AG04449 (cell line): ENCODE data around the gene MINDY4.

Source experiments
- CTCF ChIA-PET: fragments of 350-600 bp; formaldehyde crosslinking; extraction: SDS; loops from one replicate; lab custom pipeline; 2021; ENCODE audit warnings: antibody characterized with exemption; lab: Yijun Ruan, JAX
- POLR2A ChIA-PET: fragments of 400-600, 350-600 bp; formaldehyde crosslinking; extraction: SDS; loops from one replicate; lab custom pipeline; 2020; ENCODE audit warnings: antibody characterized with exemption, inconsistent platforms; lab: Yijun Ruan, JAX
- DNase-seq: peaks from one replicate; pipeline ENCODE4 v3.0.0-alpha.2; 2010; ENCODE audit warnings: low read depth, low spot score
- H3K4me3 ChIP-seq: 2 replicates; pipeline ENCODE4 v1.5.1; 2011; ENCODE audit warnings: low read depth, mild to moderate bottlenecking, control low read depth, low read length
- TF ChIP-seq, protein P1 (sequence below): IDR thresholded peaks from one replicate; pipeline ENCODE4 v1.5.1; 2011; ENCODE audit warnings: mild to moderate bottlenecking, moderate library complexity, low read length, control low read depth, inconsistent platforms; ENCODE audit not compliant: insufficient read depth; ENCODE audit errors: missing control alignments

MINDY4 gene

DNA sequence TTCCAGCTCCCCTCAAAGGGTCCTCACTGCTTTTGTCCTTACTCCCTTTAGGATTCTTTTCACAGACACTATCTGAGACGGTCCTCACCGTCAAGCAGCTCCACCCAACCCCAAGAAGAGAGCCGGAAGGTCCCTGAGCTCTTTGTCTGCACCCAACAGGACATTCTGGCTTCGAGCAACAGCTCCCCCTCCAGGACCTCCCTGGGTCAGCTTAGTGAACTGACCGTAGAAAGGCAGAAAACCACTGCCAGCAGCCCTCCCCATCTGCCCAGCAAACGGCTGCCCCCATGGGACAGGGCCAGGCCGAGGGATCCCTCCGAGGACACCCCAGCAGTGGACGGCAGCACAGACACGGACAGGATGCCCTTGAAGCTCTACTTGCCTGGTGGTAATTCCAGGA is 19.9 kb downstream of the MINDY4 start:
- no peak overlapping the region for H3K4me3 ChIP-seq
- ChIA-PET CTCF (interaction anchor here (1.0 to 3.8 kb wide), 7 partner anchors 8 to 343 kb away, joined by 3 to 16 read pairs (median 5); no protein-coding TSS in a partner anchor), POLR2A (no interaction called here)
- TF ChIP-seq, protein P1, sequence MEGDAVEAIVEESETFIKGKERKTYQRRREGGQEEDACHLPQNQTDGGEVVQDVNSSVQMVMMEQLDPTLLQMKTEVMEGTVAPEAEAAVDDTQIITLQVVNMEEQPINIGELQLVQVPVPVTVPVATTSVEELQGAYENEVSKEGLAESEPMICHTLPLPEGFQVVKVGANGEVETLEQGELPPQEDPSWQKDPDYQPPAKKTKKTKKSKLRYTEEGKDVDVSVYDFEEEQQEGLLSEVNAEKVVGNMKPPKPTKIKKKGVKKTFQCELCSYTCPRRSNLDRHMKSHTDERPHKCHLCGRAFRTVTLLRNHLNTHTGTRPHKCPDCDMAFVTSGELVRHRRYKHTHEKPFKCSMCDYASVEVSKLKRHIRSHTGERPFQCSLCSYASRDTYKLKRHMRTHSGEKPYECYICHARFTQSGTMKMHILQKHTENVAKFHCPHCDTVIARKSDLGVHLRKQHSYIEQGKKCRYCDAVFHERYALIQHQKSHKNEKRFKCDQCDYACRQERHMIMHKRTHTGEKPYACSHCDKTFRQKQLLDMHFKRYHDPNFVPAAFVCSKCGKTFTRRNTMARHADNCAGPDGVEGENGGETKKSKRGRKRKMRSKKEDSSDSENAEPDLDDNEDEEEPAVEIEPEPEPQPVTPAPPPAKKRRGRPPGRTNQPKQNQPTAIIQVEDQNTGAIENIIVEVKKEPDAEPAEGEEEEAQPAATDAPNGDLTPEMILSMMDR, result no peak
- DNase-seq, result no peak

DNA sequence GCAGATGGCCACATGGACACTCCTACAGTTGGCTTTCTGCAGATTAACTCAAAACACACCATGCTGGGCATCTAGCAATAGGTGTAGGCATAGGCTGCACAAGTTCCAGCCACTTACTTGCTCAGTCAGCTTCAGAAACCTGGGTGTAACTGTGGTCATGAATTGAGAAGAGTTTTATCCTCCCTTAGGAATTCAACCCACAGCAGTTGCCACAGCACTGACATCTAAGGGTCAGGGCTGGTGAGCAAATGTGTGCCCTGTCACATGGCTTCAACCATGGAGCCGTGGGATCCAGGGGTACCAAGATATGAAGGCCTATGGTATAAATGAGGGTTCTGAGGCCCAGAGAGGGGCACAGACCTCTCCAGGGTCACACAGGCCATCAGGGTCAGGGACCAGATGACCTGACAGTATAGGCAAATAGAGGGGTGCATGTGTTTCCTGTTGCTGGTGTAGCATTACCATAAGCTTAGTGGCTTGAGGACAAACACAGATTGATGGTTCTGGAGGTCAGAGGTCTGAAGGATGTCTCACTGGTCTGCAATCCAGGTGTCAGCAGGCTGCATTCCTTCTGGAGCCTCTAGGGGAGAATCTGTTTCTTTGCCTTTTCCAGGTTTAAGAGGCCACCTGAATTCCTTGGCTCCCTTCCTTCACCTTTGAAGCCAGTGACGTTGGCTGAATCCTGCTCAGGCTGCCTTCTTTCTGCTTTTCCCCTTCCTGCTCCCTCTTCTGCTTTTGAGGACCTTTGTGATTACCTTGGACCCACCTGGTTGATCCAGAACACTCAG is 24.1 kb downstream of the MINDY4 start:
- CTCF ChIA-PET, result interaction anchor here (1.2 kb wide), 1 partner anchor 188 kb away, joined by 3 read pairs; no protein-coding TSS in a partner anchor
- TF ChIP-seq, protein P1, result no peak
- DNase-seq, result no peak
- POLR2A ChIA-PET, result no interaction called here
- no peak overlapping the region for H3K4me3 ChIP-seq

DNA sequence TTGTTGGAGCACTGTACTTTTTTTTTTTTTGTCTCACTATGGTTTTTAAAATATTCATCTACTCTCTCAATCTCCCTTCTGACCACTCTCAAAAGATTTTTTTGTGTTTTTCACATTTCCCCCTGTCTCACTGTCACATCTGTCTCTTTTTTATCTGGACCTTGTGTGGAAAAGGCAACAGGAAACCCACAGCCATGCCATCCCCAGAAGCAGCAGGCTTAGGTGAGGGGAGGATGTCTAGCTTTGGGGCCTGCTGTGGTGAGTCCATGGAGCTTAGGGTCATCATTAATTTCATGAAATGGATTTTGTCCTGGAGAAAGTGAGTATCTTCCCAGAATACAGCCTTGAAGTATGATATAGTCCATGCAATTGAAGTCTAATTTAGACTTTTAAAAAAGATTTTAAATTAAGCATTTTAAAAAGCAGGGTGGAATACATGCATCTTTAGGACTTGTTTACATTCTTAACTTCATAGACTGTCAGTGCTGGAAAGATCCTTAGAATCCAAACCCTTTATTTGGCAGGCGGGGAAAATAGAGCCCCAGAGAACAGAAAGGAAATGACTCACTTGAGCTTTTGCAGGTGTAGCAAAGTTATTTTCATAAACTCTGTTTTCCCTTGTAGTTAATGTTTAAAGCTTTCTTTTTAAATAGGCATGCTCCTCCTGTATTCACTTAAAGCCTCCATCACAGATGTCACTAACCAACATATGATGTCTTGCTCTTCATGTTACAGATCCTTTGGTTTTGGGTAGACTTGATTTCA is 25.1 kb downstream of the MINDY4 start:
- no peak overlapping the region for H3K4me3 ChIP-seq
- TF ChIP-seq, protein P1, result no peak
- CTCF ChIA-PET, result interaction anchor here (1.2 to 1.6 kb wide), 3 partner anchors 187 to 327 kb away, joined by 3 to 6 read pairs (median 5); no protein-coding TSS in a partner anchor
- POLR2A ChIA-PET, result no interaction called here
- DNase-seq, result no peak

DNA sequence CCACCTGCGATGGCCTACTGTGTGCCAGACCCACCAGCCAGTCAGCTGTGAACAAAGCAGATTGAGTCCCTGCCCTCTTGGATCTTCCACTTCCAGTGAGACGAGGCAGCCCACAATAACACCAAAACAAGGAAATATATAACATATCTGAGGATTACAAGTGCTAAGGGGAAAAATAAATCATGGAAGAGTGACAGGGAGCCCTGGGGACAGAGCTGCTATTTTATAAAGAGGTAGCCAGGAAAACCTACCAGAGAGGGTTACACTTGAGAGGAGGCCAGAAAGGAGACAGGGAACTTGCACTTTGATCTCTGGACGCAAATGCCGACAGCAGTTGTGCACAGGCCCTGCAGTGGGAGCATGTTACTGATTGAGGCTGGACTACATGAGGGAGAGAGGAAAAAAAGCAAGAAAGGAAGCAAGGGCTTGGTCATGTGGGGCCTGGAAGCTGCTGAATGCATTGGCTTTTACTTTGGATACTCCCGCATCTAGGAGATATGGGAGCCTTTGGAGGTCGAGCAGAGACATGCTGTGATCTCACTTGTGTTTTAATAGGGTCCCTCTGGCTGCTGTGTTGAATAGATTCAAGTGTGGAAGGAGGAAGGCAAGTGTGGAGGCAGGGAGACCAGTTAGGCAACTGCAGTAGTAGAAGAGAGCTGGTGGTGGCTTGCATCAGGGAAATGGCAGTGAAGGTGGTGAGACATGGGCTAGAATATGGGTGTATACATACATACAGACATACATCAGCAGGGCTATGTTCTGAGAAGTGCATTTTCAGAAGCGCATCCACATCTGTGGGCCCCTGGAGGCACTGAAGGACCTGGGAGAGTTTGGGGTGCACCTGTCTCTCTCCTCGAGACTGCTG is 26.2 kb downstream of the MINDY4 start:
- H3K4me3 ChIP-seq, result no peak overlapping the region
- ChIA-PET CTCF (interaction anchor here (0.8 to 3.2 kb wide), 4 partner anchors 142 to 325 kb away, joined by 4 to 17 read pairs (median 6); no protein-coding TSS in a partner anchor), POLR2A (no interaction called here)
- TF ChIP-seq, protein P1, result no peak
- no peak for DNase-seq

GRCh38 chr7:30799206-30799975 is 28.2 kb downstream of the MINDY4 start:
- DNase-seq, result peak; percentile 68
- ChIA-PET POLR2A (interaction anchor here (0.9 kb wide), 1 partner anchor 323 kb away, joined by 4 read pairs; no protein-coding TSS in a partner anchor), CTCF (interaction anchor here (0.6 to 3.2 kb wide), 21 partner anchors 8 to 335 kb away, joined by 3 to 50 read pairs (median 5); no protein-coding TSS in a partner anchor)
- TF ChIP-seq, protein P1, result no peak
- no peak overlapping the region for H3K4me3 ChIP-seq
